GM23338 (cell line): ENCODE results near the gene PPFIA2.

ENCODE experiments used
- CREB1 ChIP-seq: fragments of 250-450 bp; sonication (Bioruptor Pico); IDR thresholded peaks from 2 replicates; pipeline ENCODE4 v1.5.0; 2020; ENCODE audit warnings: low read depth, mild to moderate bottlenecking, moderate library complexity
- CTCF ChIP-seq, 2 experiments: fragments of 200-600 bp in 1 of 2; sonication (generic) in 1 of 2; conservative IDR thresholded peaks; 2 replicates each; pipeline versions ENCODE4 v1.5.1 to v1.6.1; 2016 to 2017; ENCODE audit warnings: antibody characterized with exemption in 2 of 2, low read depth in 2 of 2, mild to moderate bottlenecking in 2 of 2, moderate library complexity in 1 of 2
- EZH2 ChIP-seq: fragments of 200-600 bp; sonication (generic); IDR thresholded peaks from one replicate; pipeline ENCODE4 v1.8.0; 2017; ENCODE audit warnings: antibody characterized with exemption, mild to moderate bottlenecking, low read depth; ENCODE audit not compliant: unreplicated experiment
- EZH2phosphoT487 ChIP-seq: fragments of 200-600 bp; sonication (generic); IDR thresholded peaks from one replicate; pipeline ENCODE4 v1.8.1; 2018; ENCODE audit warnings: antibody characterized with exemption; ENCODE audit not compliant: unreplicated experiment
- JUNB ChIP-seq: IDR thresholded peaks from one replicate; pipeline ENCODE4 v1.6.1; 2016; ENCODE audit warnings: antibody characterized with exemption; ENCODE audit not compliant: unreplicated experiment
- NANOG ChIP-seq: IDR thresholded peaks from 2 replicates; pipeline ENCODE4 v1.6.1; 2016; ENCODE audit warnings: antibody characterized with exemption, borderline replicate concordance
- POLR2AphosphoS5 ChIP-seq: IDR thresholded peaks from 2 replicates; pipeline ENCODE4 v1.6.1; 2016; ENCODE audit warnings: antibody characterized with exemption, low read depth
- REST ChIP-seq: IDR thresholded peaks from one replicate; pipeline ENCODE4 v1.6.1; 2018; ENCODE audit warnings: antibody characterized with exemption; ENCODE audit not compliant: unreplicated experiment
- STAT1 ChIP-seq: IDR thresholded peaks from one replicate; pipeline ENCODE4 v1.6.1; 2016; ENCODE audit warnings: antibody characterized with exemption; ENCODE audit not compliant: unreplicated experiment
- ZNF114 ChIP-seq: fragments of 250-450 bp; sonication (Bioruptor Pico); IDR thresholded peaks from 2 replicates; pipeline ENCODE4 v1.5.0; 2020; ENCODE audit warnings: mild to moderate bottlenecking, moderate library complexity
- ZNF331 ChIP-seq: fragments of 250-450 bp; sonication (Bioruptor Pico); IDR thresholded peaks from 2 replicates; pipeline ENCODE4 v1.5.0; 2020; ENCODE audit warnings: low read depth, mild to moderate bottlenecking, moderate library complexity
- TF ChIP-seq, protein P1 (sequence below): IDR thresholded peaks from 2 replicates; pipeline ENCODE4 v1.6.1; 2016; ENCODE audit warnings: antibody characterized with exemption

DNA sequence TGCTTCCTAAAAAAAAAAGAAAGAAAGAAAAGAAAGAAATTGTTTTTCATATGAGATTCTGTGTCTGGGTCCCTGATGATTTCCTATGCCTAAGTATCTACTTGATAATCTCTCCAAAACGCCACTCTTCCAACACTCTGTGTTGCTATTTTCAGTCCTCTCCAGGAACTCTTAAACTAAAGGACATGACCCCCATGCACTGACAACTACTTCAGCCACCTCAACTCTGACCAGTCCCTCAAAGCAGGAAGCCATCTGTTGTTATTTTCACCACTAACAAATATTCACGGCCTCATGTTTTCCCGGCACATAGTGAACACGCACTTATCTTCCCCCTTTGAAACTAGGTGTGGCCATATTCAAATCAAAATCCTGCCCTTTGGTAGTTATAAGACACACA lies 259.3 kb downstream of the PPFIA2 start:
- TF ChIP-seq EZH2 (no peak), CTCF (conservative IDR thresholded peaks at IDR 0.05; ENCODE audit: low read depth in 2 of 2) (no peak), CREB1 (CRISPR knock-in tag) (no peak), STAT1 (no peak), POLR2AphosphoS5 (no peak), NANOG (no peak), ZNF114 (CRISPR knock-in tag) (no peak), JUNB (no peak), EZH2phosphoT487 (no peak), REST (no peak), ZNF331 (CRISPR knock-in tag) (no peak)
- TF ChIP-seq, protein P1, sequence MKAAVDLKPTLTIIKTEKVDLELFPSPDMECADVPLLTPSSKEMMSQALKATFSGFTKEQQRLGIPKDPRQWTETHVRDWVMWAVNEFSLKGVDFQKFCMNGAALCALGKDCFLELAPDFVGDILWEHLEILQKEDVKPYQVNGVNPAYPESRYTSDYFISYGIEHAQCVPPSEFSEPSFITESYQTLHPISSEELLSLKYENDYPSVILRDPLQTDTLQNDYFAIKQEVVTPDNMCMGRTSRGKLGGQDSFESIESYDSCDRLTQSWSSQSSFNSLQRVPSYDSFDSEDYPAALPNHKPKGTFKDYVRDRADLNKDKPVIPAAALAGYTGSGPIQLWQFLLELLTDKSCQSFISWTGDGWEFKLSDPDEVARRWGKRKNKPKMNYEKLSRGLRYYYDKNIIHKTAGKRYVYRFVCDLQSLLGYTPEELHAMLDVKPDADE, result no peak
